ENCODE results near the gene PPFIA4. TPM values are rescaled to one million over a fixed set of nuclear protein-coding genes. Genes with fewer than 3 reads are reported as not detected.

Gene PPFIA4
- total RNA-seq, 2 experiments from 2014 or later: 0.93 to 0.98 TPM

DNA sequence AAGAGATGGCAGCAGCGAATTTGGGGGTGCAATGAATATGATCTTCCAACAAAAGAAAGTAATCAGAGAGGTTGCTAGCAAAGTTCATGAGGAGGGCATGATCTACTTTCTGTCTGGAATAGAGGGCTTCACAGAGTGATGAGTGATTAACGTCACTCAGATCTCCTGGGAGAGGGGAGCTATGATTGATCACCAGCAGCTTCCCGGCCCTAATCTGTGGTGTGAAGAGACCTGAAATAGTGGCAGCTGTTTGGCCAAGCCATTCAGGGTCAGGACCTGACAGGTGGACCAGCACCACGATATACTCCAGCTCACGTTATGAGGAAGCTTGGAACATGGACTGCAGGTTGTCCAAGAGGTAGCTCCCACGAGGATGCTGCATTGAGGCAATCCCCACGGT, 39.0 kb upstream of the PPFIA4 start:
- peaks cover 0 to 3% of the 10 kb centered on the region in 2 experiments for H3K9me3 ChIP-seq (ENCODE audit: control insufficient read depth in 1 of 2, insufficient read depth in 1 of 2, low read length in 2 of 2)
- intact Hi-C loops (cut with DNase I, micrococcal nuclease): no loop called here
- Mint-ChIP-seq H3K27me3 (peaks cover 26% of the 10 kb centered on the region), H3K4me3 (no peak overlapping the region), H3K4me1 (ENCODE audit: low read depth) (no peaks in the 10 kb centered on the region), H3K27ac (no peak overlapping the region), H3K36me3 (ENCODE audit: low read depth) (no peaks in the 10 kb centered on the region), H3K9me3 (no peaks in the 10 kb centered on the region)
- H3K36me3 ChIP-seq (ENCODE audit: insufficient read depth, low read length): no peaks in the 10 kb centered on the region
- TF ChIP-seq, protein P1, sequence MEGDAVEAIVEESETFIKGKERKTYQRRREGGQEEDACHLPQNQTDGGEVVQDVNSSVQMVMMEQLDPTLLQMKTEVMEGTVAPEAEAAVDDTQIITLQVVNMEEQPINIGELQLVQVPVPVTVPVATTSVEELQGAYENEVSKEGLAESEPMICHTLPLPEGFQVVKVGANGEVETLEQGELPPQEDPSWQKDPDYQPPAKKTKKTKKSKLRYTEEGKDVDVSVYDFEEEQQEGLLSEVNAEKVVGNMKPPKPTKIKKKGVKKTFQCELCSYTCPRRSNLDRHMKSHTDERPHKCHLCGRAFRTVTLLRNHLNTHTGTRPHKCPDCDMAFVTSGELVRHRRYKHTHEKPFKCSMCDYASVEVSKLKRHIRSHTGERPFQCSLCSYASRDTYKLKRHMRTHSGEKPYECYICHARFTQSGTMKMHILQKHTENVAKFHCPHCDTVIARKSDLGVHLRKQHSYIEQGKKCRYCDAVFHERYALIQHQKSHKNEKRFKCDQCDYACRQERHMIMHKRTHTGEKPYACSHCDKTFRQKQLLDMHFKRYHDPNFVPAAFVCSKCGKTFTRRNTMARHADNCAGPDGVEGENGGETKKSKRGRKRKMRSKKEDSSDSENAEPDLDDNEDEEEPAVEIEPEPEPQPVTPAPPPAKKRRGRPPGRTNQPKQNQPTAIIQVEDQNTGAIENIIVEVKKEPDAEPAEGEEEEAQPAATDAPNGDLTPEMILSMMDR (IDR thresholded peaks at IDR 0.05): no peak
- no peak overlapping the region for H3K27ac ChIP-seq (ENCODE audit: low read depth in 1 of 2, low read length in 2 of 2)
- ChIA-PET POLR2A (no interaction called here), CTCF (no interaction called here)
- H3K4me1 ChIP-seq (ENCODE audit: insufficient read depth, low read length): no peaks in the 10 kb centered on the region
- ATAC-seq (ENCODE audit: poor library complexity) (no peak), DNase-seq (no peak)
- H3K4me3 ChIP-seq (ENCODE audit: low read length): no peak overlapping the region
- no peaks in the 10 kb centered on the region for H3K27me3 ChIP-seq (ENCODE audit: control insufficient read depth in 1 of 2, insufficient read depth in 2 of 2, low read length in 2 of 2)

DNA sequence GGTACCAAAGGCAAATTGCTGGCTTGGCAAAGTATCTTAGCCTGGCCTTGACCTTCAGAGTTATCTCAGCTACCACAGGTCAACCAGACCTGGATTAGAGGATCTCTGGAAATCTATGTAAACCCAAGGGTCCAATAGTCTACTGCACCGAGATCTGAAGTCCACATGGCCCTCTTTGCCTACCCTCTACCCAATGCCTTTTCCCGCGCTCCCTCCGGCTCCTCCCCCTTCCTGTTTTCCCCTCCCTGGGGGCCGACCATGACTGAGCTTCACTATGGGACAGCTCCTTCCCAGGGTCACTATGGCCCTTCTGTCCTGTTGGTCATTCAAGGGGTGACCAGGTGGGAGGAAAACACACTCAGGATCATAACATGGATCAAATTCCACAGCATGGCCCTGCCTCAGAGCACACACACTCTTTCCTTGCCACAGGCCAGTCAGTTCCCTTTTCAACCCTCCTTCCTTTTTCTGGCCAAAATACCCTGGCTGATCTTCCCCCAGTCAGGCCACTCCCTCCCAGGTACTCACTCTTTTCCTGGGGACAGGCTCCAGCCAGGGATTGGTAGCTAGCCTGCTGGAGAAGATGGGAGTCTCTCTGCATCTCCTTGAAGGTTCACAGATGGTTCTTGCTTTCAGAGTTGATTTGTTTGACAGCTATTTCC, 38.2 kb upstream of the PPFIA4 start:
- no peaks in the 10 kb centered on the region for H3K36me3 ChIP-seq (ENCODE audit: insufficient read depth, low read length)
- intact Hi-C loops (cut with DNase I, micrococcal nuclease): no loop called here
- Mint-ChIP-seq H3K4me1 (ENCODE audit: low read depth) (no peaks in the 10 kb centered on the region), H3K27ac (no peak overlapping the region), H3K4me3 (no peak overlapping the region), H3K36me3 (ENCODE audit: low read depth) (no peaks in the 10 kb centered on the region), H3K9me3 (no peaks in the 10 kb centered on the region), H3K27me3 (peaks cover 31% of the 10 kb centered on the region)
- H3K27me3 ChIP-seq (ENCODE audit: control insufficient read depth in 1 of 2, insufficient read depth in 2 of 2, low read length in 2 of 2): no peaks in the 10 kb centered on the region
- DNase-seq (no peak), ATAC-seq (ENCODE audit: poor library complexity) (no peak)
- H3K9me3 ChIP-seq (ENCODE audit: control insufficient read depth in 1 of 2, insufficient read depth in 1 of 2, low read length in 2 of 2): peaks cover 0 to 3% of the 10 kb centered on the region in 2 experiments
- ChIA-PET CTCF (no interaction called here), POLR2A (no interaction called here)
- no peak overlapping the region for H3K27ac ChIP-seq (ENCODE audit: low read depth in 1 of 2, low read length in 2 of 2)
- no peaks in the 10 kb centered on the region for H3K4me1 ChIP-seq (ENCODE audit: insufficient read depth, low read length)
- TF ChIP-seq, protein P1 (IDR thresholded peaks at IDR 0.05): no peak
- no peak overlapping the region for H3K4me3 ChIP-seq (ENCODE audit: low read length)

DNA sequence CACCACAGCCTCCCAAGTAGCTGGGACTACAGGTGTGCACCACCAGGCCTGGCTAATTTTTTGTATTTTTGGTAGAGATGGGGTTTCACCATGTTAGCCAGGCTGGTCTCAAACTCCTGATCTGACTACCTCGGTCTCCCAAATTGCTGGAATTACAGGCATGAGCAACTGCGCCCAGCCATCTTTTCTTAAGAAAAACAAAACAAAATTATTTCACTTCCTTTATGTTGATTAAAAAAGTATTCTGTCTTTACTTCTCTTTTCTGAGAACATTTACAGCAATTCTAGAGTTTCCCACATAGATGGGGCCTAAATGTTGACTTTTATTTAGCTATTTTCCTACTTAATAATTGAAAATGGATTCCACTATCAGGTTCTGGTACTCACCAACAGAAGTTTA, 36.4 kb upstream of the PPFIA4 start:
- DNase-seq (no peak), ATAC-seq (ENCODE audit: poor library complexity) (no peak)
- intact Hi-C loops (cut with DNase I, micrococcal nuclease): loop anchor here (10.0 kb wide), 1 partner anchor 525 kb away; no protein-coding TSS in a partner anchor
- H3K4me3 Mint-ChIP-seq: no peak overlapping the region
- H3K4me3 ChIP-seq (ENCODE audit: low read length): no peak overlapping the region
- H3K27me3 ChIP-seq (ENCODE audit: control insufficient read depth in 1 of 2, insufficient read depth in 2 of 2, low read length in 2 of 2): peaks cover 0 to 4% of the 10 kb centered on the region in 2 experiments
- H3K27ac Mint-ChIP-seq: no peak overlapping the region
- no peaks in the 10 kb centered on the region for H3K36me3 ChIP-seq (ENCODE audit: insufficient read depth, low read length)
- H3K9me3 ChIP-seq (ENCODE audit: control insufficient read depth in 1 of 2, insufficient read depth in 1 of 2, low read length in 2 of 2): peaks cover 0 to 3% of the 10 kb centered on the region in 2 experiments
- H3K4me1 ChIP-seq (ENCODE audit: insufficient read depth, low read length): no peaks in the 10 kb centered on the region
- H3K4me1 Mint-ChIP-seq (ENCODE audit: low read depth): no peaks in the 10 kb centered on the region
- CTCF ChIA-PET: no interaction called here
- H3K27ac ChIP-seq (ENCODE audit: low read depth in 1 of 2, low read length in 2 of 2): no peak overlapping the region
- TF ChIP-seq, protein P1 (IDR thresholded peaks at IDR 0.05): no peak
- POLR2A ChIA-PET: interaction anchor here (1.0 kb wide), 1 partner anchor 22 kb away, joined by 3 read pairs; no protein-coding TSS in a partner anchor
- no peaks in the 10 kb centered on the region for H3K36me3 Mint-ChIP-seq (ENCODE audit: low read depth)
- no peaks in the 10 kb centered on the region for H3K9me3 Mint-ChIP-seq
- peaks cover 45% of the 10 kb centered on the region for H3K27me3 Mint-ChIP-seq
